Measurements from ENCODE around the gene TAS1R1.
A peak's percentile ranks its signal among the peaks of the same experiment; 100 is the strongest.

The TAS1R1 gene

GRCh38 chr1:6579374-6580118 is 24.4 kb downstream of the TAS1R1 start, which contains the start of gene ZBTB48:
Gene ZBTB48, plus strand, starts transcription at chr1:6579994. Its CDS starts 616 bp downstream, at chr1:6580610.
- DNase-seq, result peak; percentile 96
- no peak for TF ChIP-seq CTCF (IDR thresholded peaks at IDR 0.05; ENCODE audit: low read depth, low read length)
- no peaks in the 10 kb centered on the region for H3K36me3 ChIP-seq
- H3K27me3 ChIP-seq, result no peaks in the 10 kb centered on the region
- peak within 1 kb of the TSS; percentile 73 for H3K4me3 ChIP-seq (ENCODE audit: low read depth, low read length)
- H3K9me3 ChIP-seq, result no peaks in the 10 kb centered on the region
- no peaks in the 10 kb centered on the region for H3K4me1 ChIP-seq

GRCh38 chr1:6580119-6580592 is 25.0 kb downstream of the TAS1R1 start:
- no peak for TF ChIP-seq CTCF (IDR thresholded peaks at IDR 0.05; ENCODE audit: low read depth, low read length)
- Histone ChIP-seq H3K9me3 (no peaks in the 10 kb centered on the region), H3K36me3 (no peaks in the 10 kb centered on the region), H3K27me3 (no peaks in the 10 kb centered on the region), H3K4me1 (no peaks in the 10 kb centered on the region), H3K4me3 (ENCODE audit: low read depth, low read length) (peak overlapping the region; percentile 73)
- no peak for DNase-seq

GRCh38 chr1:6580593-6581409 is 25.7 kb downstream of the TAS1R1 start:
- no peak for TF ChIP-seq CTCF (IDR thresholded peaks at IDR 0.05; ENCODE audit: low read depth, low read length)
- Histone ChIP-seq H3K27me3 (no peaks in the 10 kb centered on the region), H3K36me3 (no peaks in the 10 kb centered on the region), H3K4me3 (ENCODE audit: low read depth, low read length) (peak overlapping the region; percentile 73), H3K4me1 (no peaks in the 10 kb centered on the region), H3K9me3 (no peaks in the 10 kb centered on the region)
- no peak for DNase-seq

- Histone ChIP-seq H3K27me3 (no peaks in the 10 kb centered on the region), H3K9me3 (no peaks in the 10 kb centered on the region), H3K4me3 (ENCODE audit: low read depth, low read length) (no peak overlapping the region), H3K36me3 (no peaks in the 10 kb centered on the region), H3K4me1 (no peaks in the 10 kb centered on the region)
- DNase-seq, result no peak
- no peak for TF ChIP-seq CTCF (IDR thresholded peaks at IDR 0.05; ENCODE audit: low read depth, low read length)
Measured at GRCh38 chr1:6581561-6582305, 26.6 kb downstream of the TAS1R1 start.

- DNase-seq, result no peak
- Histone ChIP-seq H3K27me3 (no peaks in the 10 kb centered on the region), H3K36me3 (no peaks in the 10 kb centered on the region), H3K4me1 (no peaks in the 10 kb centered on the region), H3K9me3 (no peaks in the 10 kb centered on the region), H3K4me3 (ENCODE audit: low read depth, low read length) (no peak overlapping the region)
- TF ChIP-seq CTCF (IDR thresholded peaks at IDR 0.05; ENCODE audit: low read depth, low read length), result no peak
Measured at GRCh38 chr1:6582370-6582769, 27.3 kb downstream of the TAS1R1 start.
